H1 (cell line): Measurements from ENCODE around the gene BRD7. TPM values are rescaled to one million over a fixed set of nuclear protein-coding genes. Genes with fewer than 3 reads are reported as not detected.

Experiments used
- ATF3 ChIP-seq: IDR thresholded peaks from 2 replicates; pipeline ENCODE4 v1.6.1; 2011; ENCODE audit warnings: low read depth, mild to moderate bottlenecking, low read length; ENCODE audit not compliant: insufficient read depth
- CHD7 ChIP-seq: fragments of 300-600 bp; sonication (generic); IDR thresholded peaks from 2 replicates; pipeline ENCODE4 v1.7.1; 2012; ENCODE audit warnings: low read length, moderate library complexity, mild to moderate bottlenecking, inconsistent platforms; ENCODE audit not compliant: insufficient replicate concordance
- EP300 ChIP-seq, 2 experiments: IDR thresholded peaks; 1 replicate in 1 of 2; 2 replicates in 1 of 2; pipeline ENCODE4 v1.6.1; 2011 to 2012; ENCODE audit warnings: low read depth in 2 of 2, low read length in 2 of 2, mild to moderate bottlenecking in 2 of 2, borderline replicate concordance in 1 of 2, inconsistent platforms in 1 of 2, moderate library complexity in 1 of 2
- KDM1A ChIP-seq: fragments of 200-600, 300-600 bp; sonication (generic); IDR thresholded peaks from 2 replicates; pipeline ENCODE4 v1.7.1; 2016; ENCODE audit warnings: mild to moderate bottlenecking, low read length, borderline replicate concordance
- RBBP5 ChIP-seq: IDR thresholded peaks from 2 replicates; pipeline ENCODE4 v1.7.1; 2012; ENCODE audit warnings: low read depth, mild to moderate bottlenecking, inconsistent platforms, low read length, moderate library complexity, borderline replicate concordance
- YY1 ChIP-seq: IDR thresholded peaks from 2 replicates; pipeline ENCODE4 v1.6.1; 2011; ENCODE audit warnings: low read depth, mild to moderate bottlenecking, low read length
- polyA plus RNA-seq, 7 experiments: library from polyadenylated mRNA; depleted of rRNA in 3 of 7; stranded (reverse) in 5 of 7; unstranded in 2 of 7; fragments of >200 nt in 5 of 7; fragments of 200-250 nt in 2 of 7; gene quantifications; 1 replicate in 5 of 7; 2 replicates in 1 of 7; 4 replicates in 1 of 7; pipeline versions ENCODE4 v1.2.1 to v1.2.3, GENCODE V29; 2011 to 2013; ENCODE audit warnings: missing spikeins in 2 of 7, mixed read lengths in 2 of 7
- total RNA-seq: library from RNA; stranded (reverse); fragmentation: NEBNext Ultra II Directional; extraction: Animal tissue kit (Norgen Biotek cat#: 25700); gene quantifications from 2 replicates; pipeline ENCODE4 v1.2.1, GENCODE V29; 2021

The BRD7 gene
- total and polyA plus RNA-seq, 2 of the 8 experiments (the other 6 are each of a cell fraction or from before 2014, with no cell fraction given): 42.5 to 120 TPM

- no peak for TF ChIP-seq CHD7
- TF ChIP-seq EP300 (IDR thresholded peaks at IDR 0.05; ENCODE audit: borderline replicate concordance in 1 of 2, low read depth in 2 of 2, low read length in 2 of 2): no peak
- TF ChIP-seq YY1: no peak
- no peak for TF ChIP-seq KDM1A
- no peak for TF ChIP-seq ATF3
- no peak for TF ChIP-seq RBBP5
- TF ChIP-seq, all 59 proteins: peak for 0
Measured at GRCh38 chr16:50308237-50308965, 60.4 kb downstream of the BRD7 start (continued).
